Peyer's patch (tissue), 4 donors: ENCODE results near the gene SEC24D. TPM values are rescaled to one million over a fixed set of nuclear protein-coding genes. Genes with fewer than 3 reads are reported as not detected.
A peak's percentile ranks its signal among the peaks of the same experiment; 100 is the strongest.

Experiments used
- DNase-seq, 3 donors: peaks; one replicate each; pipeline ENCODE4 v3.0.0-alpha.2; 2017 to 2019
- H3K27ac ChIP-seq, 4 donors: fragments of 200-600 bp; sonication (generic); one replicate each; pipeline ENCODE4 v1.5.1; 2016 to 2019
- H3K27me3 ChIP-seq, 2 donors: fragments of 200-600 bp; sonication (generic); one replicate each; pipeline ENCODE4 v1.5.1; 2019
- H3K36me3 ChIP-seq, 3 donors: fragments of 200-600 bp; sonication (generic); one replicate each; pipeline ENCODE4 v1.5.1; 2016 to 2019
- H3K4me1 ChIP-seq, 4 donors: fragments of 200-600 bp; sonication (generic); one replicate each; pipeline ENCODE4 v1.5.1; 2016 to 2019
- H3K4me3 ChIP-seq, 4 donors: fragments of 200-600 bp; sonication (generic); 1 replicate in 3 of 4; 2 replicates in 1 of 4; pipeline ENCODE4 v1.5.1; 2016 to 2019; ENCODE audit warnings: mild to moderate bottlenecking in 1 of 4
- H3K9me3 ChIP-seq, 4 donors: fragments of 200-600 bp; sonication (generic); one replicate each; pipeline ENCODE4 v1.5.1; 2016 to 2019; ENCODE audit warnings: mild to moderate bottlenecking in 1 of 4
- CTCF ChIP-seq, 6 experiments: fragments of 450-650 bp in 4 of 6; fragments of 200-600 bp in 2 of 6; sonication (generic) in 1 of 6; IDR thresholded peaks; one replicate each; pipeline ENCODE4 v1.5.1; 2017 to 2019; ENCODE audit warnings: antibody characterized with exemption in 6 of 6, mild to moderate bottlenecking in 3 of 6, moderate library complexity in 1 of 6
- POLR2A ChIP-seq, 2 donors: fragments of 450-650 bp; IDR thresholded peaks; one replicate each; pipeline ENCODE4 v1.5.1; 2017; ENCODE audit warnings: antibody characterized with exemption in 2 of 2, mild to moderate bottlenecking in 2 of 2, moderate library complexity in 2 of 2
- total RNA-seq, 4 donors: library from RNA; depleted of rRNA; stranded (reverse); fragments of >200 nt; gene quantifications; one replicate each; pipeline ENCODE4 v1.1.0, GENCODE V29; 2016

SEC24D gene
- total RNA-seq, 4 donors from 2014 or later, result 52.8 to 117 (median 76.0) TPM

DNA sequence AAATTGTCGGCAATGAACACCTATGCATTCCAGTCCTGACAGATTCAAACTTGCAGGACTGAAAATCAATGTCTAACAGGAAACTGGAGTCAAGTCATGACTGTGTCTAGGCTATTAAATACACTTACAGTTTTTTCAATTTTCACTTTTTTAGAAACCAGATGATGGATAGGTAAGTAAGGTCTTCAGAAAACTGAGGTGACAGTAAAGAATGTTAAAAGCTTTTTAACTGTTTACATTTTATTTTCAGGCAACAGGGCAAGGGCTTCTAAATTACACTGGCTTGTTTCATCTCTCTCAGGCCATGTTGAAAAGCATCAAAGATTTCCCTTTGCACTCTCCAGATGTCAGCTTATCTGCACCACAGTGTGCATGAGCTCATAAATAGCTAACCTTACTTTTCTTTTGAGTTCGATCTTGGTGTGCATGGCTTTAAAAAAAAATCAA is 65.2 kb downstream of the SEC24D start:
- Histone ChIP-seq H3K9me3 (no peaks in the 10 kb centered on the region), H3K27me3 (no peaks in the 10 kb centered on the region), H3K4me1 (no peaks in the 10 kb centered on the region), H3K4me3 (no peak overlapping the region), H3K36me3 (peaks cover 0 to 19% (median 0%) of the 10 kb centered on the region in 3 donors), H3K27ac (peak overlapping the region in 2 of 4 donors; percentile 12 to 40)
- DNase-seq, result no peak
- TF ChIP-seq CTCF (IDR thresholded peaks at IDR 0.05) (no peak), POLR2A (IDR thresholded peaks at IDR 0.05) (no peak)

- no peaks in the 10 kb centered on the region for H3K4me1 ChIP-seq
- DNase-seq, result no peak
- H3K36me3 ChIP-seq, result peaks cover 0 to 30% (median 0%) of the 10 kb centered on the region in 3 donors
- no peaks in the 10 kb centered on the region for H3K9me3 ChIP-seq
- H3K4me3 ChIP-seq, result no peak overlapping the region
- TF ChIP-seq CTCF (IDR thresholded peaks at IDR 0.05), result no peak
- TF ChIP-seq POLR2A (IDR thresholded peaks at IDR 0.05), result no peak
- peak overlapping the region in 2 of 4 donors; percentile 40 to 41 for H3K27ac ChIP-seq
- H3K27me3 ChIP-seq, result no peaks in the 10 kb centered on the region
These were observed 66.8 kb downstream of the SEC24D start for GRCh38 chr4:118769161-118769560.

GRCh38 chr4:118767109-118767508 is 68.8 kb downstream of the SEC24D start:
- no peak overlapping the region for H3K4me3 ChIP-seq
- H3K9me3 ChIP-seq, result no peaks in the 10 kb centered on the region
- peak overlapping the region in 2 of 4 donors; percentile 44 to 59 for H3K27ac ChIP-seq
- H3K27me3 ChIP-seq, result no peaks in the 10 kb centered on the region
- TF ChIP-seq POLR2A (IDR thresholded peaks at IDR 0.05) (no peak), CTCF (IDR thresholded peaks at IDR 0.05) (no peak)
- no peaks in the 10 kb centered on the region for H3K4me1 ChIP-seq
- no peak for DNase-seq
- H3K36me3 ChIP-seq, result peaks cover 0 to 38% (median 0%) of the 10 kb centered on the region in 3 donors

GRCh38 chr4:118765399-118765798 is 70.5 kb downstream of the SEC24D start:
- TF ChIP-seq POLR2A (IDR thresholded peaks at IDR 0.05) (no peak), CTCF (IDR thresholded peaks at IDR 0.05) (no peak)
- Histone ChIP-seq H3K9me3 (no peaks in the 10 kb centered on the region), H3K36me3 (peaks cover 0 to 38% (median 0%) of the 10 kb centered on the region in 3 donors), H3K27me3 (no peaks in the 10 kb centered on the region), H3K4me3 (no peak overlapping the region), H3K4me1 (no peaks in the 10 kb centered on the region), H3K27ac (peak overlapping the region in 1 of 4 donors; percentile 59)
- DNase-seq, result no peak

GRCh38 chr4:118762730-118763477 is 73.0 kb downstream of the SEC24D start:
- no peaks in the 10 kb centered on the region for H3K27me3 ChIP-seq
- H3K9me3 ChIP-seq, result no peaks in the 10 kb centered on the region
- no peak overlapping the region for H3K4me3 ChIP-seq
- peaks cover 0 to 36% (median 0%) of the 10 kb centered on the region in 3 donors for H3K36me3 ChIP-seq
- H3K4me1 ChIP-seq, result no peaks in the 10 kb centered on the region
- TF ChIP-seq CTCF (IDR thresholded peaks at IDR 0.05) (no peak), POLR2A (IDR thresholded peaks at IDR 0.05) (no peak)
- peak overlapping the region in 2 of 4 donors; percentile 48 to 59 for H3K27ac ChIP-seq
- DNase-seq, result no peak
